ENCODE results near the gene YBX3. TPM values are rescaled to one million over a fixed set of nuclear protein-coding genes. Genes with fewer than 3 reads are reported as not detected.

The YBX3 gene
- total RNA-seq, 2 experiments from 2014 or later, result 35.9 to 37.4 TPM

- intact Hi-C loops (cut with DNase I, micrococcal nuclease), result no loop called here
- Histone ChIP-seq H3K27me3 (ENCODE audit: control insufficient read depth in 1 of 2, insufficient read depth in 2 of 2, low read length in 2 of 2) (no peaks in the 10 kb centered on the region), H3K36me3 (ENCODE audit: insufficient read depth, low read length) (no peaks in the 10 kb centered on the region), H3K9me3 (ENCODE audit: control insufficient read depth in 1 of 2, insufficient read depth in 1 of 2, low read length in 2 of 2) (no peaks in the 10 kb centered on the region), H3K4me3 (ENCODE audit: low read length) (no peak overlapping the region), H3K27ac (ENCODE audit: low read depth in 1 of 2, low read length in 2 of 2) (no peak overlapping the region), H3K4me1 (ENCODE audit: insufficient read depth, low read length) (no peaks in the 10 kb centered on the region)
- Mint-ChIP-seq H3K27me3 (no peaks in the 10 kb centered on the region), H3K4me1 (ENCODE audit: low read depth) (peaks cover 11% of the 10 kb centered on the region), H3K27ac (no peak overlapping the region), H3K36me3 (ENCODE audit: low read depth) (no peaks in the 10 kb centered on the region), H3K4me3 (no peak overlapping the region), H3K9me3 (no peaks in the 10 kb centered on the region)
- POLR2A ChIA-PET, result no interaction called here
- DNase-seq (no peak), ATAC-seq (ENCODE audit: poor library complexity) (no peak)
- CTCF ChIA-PET, result no interaction called here
- TF ChIP-seq, protein P1, sequence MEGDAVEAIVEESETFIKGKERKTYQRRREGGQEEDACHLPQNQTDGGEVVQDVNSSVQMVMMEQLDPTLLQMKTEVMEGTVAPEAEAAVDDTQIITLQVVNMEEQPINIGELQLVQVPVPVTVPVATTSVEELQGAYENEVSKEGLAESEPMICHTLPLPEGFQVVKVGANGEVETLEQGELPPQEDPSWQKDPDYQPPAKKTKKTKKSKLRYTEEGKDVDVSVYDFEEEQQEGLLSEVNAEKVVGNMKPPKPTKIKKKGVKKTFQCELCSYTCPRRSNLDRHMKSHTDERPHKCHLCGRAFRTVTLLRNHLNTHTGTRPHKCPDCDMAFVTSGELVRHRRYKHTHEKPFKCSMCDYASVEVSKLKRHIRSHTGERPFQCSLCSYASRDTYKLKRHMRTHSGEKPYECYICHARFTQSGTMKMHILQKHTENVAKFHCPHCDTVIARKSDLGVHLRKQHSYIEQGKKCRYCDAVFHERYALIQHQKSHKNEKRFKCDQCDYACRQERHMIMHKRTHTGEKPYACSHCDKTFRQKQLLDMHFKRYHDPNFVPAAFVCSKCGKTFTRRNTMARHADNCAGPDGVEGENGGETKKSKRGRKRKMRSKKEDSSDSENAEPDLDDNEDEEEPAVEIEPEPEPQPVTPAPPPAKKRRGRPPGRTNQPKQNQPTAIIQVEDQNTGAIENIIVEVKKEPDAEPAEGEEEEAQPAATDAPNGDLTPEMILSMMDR (IDR thresholded peaks at IDR 0.05), result no peak
Observed at GRCh38 chr12:10697862-10698261, 25.3 kb downstream of the YBX3 start.

GRCh38 chr12:10697156-10697555, 26.0 kb downstream of the YBX3 start:
- POLR2A ChIA-PET, result interaction anchor here (0.6 kb wide), 2 partner anchors 12 to 21 kb away, joined by 3 read pairs; no protein-coding TSS in a partner anchor
- Histone ChIP-seq H3K36me3 (ENCODE audit: insufficient read depth, low read length) (no peaks in the 10 kb centered on the region), H3K9me3 (ENCODE audit: control insufficient read depth in 1 of 2, insufficient read depth in 1 of 2, low read length in 2 of 2) (no peaks in the 10 kb centered on the region), H3K27ac (ENCODE audit: low read depth in 1 of 2, low read length in 2 of 2) (no peak overlapping the region), H3K4me3 (ENCODE audit: low read length) (no peak overlapping the region), H3K4me1 (ENCODE audit: insufficient read depth, low read length) (no peaks in the 10 kb centered on the region), H3K27me3 (ENCODE audit: control insufficient read depth in 1 of 2, insufficient read depth in 2 of 2, low read length in 2 of 2) (no peaks in the 10 kb centered on the region)
- Mint-ChIP-seq H3K36me3 (ENCODE audit: low read depth) (no peaks in the 10 kb centered on the region), H3K9me3 (no peaks in the 10 kb centered on the region), H3K27ac (no peak overlapping the region), H3K4me3 (no peak overlapping the region), H3K27me3 (no peaks in the 10 kb centered on the region), H3K4me1 (ENCODE audit: low read depth) (peaks cover 11% of the 10 kb centered on the region)
- no peak for DNase-seq
- CTCF ChIA-PET, result no interaction called here
- no peak for ATAC-seq (ENCODE audit: poor library complexity)
- intact Hi-C loops (cut with DNase I, micrococcal nuclease), result no loop called here
- TF ChIP-seq, protein P1 (IDR thresholded peaks at IDR 0.05), result no peak

DNA sequence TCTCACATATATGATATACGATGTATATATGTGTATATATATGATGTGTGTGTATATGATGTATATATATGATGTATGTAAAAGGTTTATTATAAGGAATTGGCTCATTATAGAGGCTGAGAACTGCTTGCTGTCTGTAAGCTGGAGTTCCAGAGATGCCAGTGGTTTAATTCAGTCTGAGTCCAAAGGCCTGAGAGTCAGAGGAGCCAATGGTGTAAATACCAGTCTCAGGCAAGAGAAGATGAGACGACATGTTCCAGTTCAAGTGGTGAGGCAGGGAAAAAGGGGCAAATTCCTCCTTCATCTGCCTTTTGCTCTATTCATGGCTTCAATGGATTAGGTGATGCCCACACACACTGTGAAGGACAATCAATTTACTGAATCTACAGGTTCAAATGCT, 32.2 kb downstream of the YBX3 start:
- H3K4me1 ChIP-seq (ENCODE audit: insufficient read depth, low read length), result no peaks in the 10 kb centered on the region
- Mint-ChIP-seq H3K4me1 (ENCODE audit: low read depth) (no peaks in the 10 kb centered on the region), H3K27me3 (peaks cover under 1% of the 10 kb centered on the region), H3K27ac (no peak overlapping the region), H3K9me3 (no peaks in the 10 kb centered on the region), H3K36me3 (ENCODE audit: low read depth) (no peaks in the 10 kb centered on the region), H3K4me3 (no peak overlapping the region)
- no peaks in the 10 kb centered on the region for H3K36me3 ChIP-seq (ENCODE audit: insufficient read depth, low read length)
- no peak overlapping the region for H3K27ac ChIP-seq (ENCODE audit: low read depth in 1 of 2, low read length in 2 of 2)
- H3K27me3 ChIP-seq (ENCODE audit: control insufficient read depth in 1 of 2, insufficient read depth in 2 of 2, low read length in 2 of 2), result peaks cover 0 to 2% of the 10 kb centered on the region in 2 experiments
- ChIA-PET POLR2A (no interaction called here), CTCF (interaction anchor here (0.5 kb wide), 1 partner anchor 1855 kb away, joined by 4 read pairs; no protein-coding TSS in a partner anchor)
- H3K4me3 ChIP-seq (ENCODE audit: low read length), result no peak overlapping the region
- no peaks in the 10 kb centered on the region for H3K9me3 ChIP-seq (ENCODE audit: control insufficient read depth in 1 of 2, insufficient read depth in 1 of 2, low read length in 2 of 2)
- TF ChIP-seq, protein P1 (IDR thresholded peaks at IDR 0.05), result no peak
- DNase-seq, result no peak
- no peak for ATAC-seq (ENCODE audit: poor library complexity)
- intact Hi-C loops (cut with DNase I, micrococcal nuclease), result no loop called here
